Stimulated activated naive B cell treated with anti-CD40 and anti-IgM and Interleukin-4, amounts not matched to agents 10 μg/mL and 1 μg/mL and 100 μg/mL, for 72 hours (primary cell): Measurements from ENCODE around the gene FCRL5.

Source experiments
- ATAC-seq, 2 donors: fragments of 150-1000 bp; cut with Tn5 transposase; replicated peaks; 2 replicates each; pipeline ENCODE4 v1.10.0; 2021; ENCODE audit warnings: moderate library complexity in 1 of 2
- DNase-seq: peaks from one replicate; pipeline ENCODE4 v3.0.0; 2021
- H3K27ac Mint-ChIP-seq: one replicate; pipeline ENCODE4 v1.8.0; 2022; ENCODE audit warnings: mild to moderate bottlenecking, mixed read lengths
- H3K27me3 Mint-ChIP-seq, 2 donors: one replicate each; pipeline ENCODE4 v1.8.0; 2022; ENCODE audit warnings: mixed read lengths in 2 of 2
- H3K36me3 Mint-ChIP-seq, 2 donors: one replicate each; pipeline ENCODE4 v1.8.0; 2022; ENCODE audit warnings: mixed read lengths in 2 of 2, mild to moderate bottlenecking in 1 of 2
- H3K4me1 Mint-ChIP-seq, 2 donors: one replicate each; pipeline ENCODE4 v1.8.0; 2022; ENCODE audit warnings: mixed read lengths in 2 of 2, mild to moderate bottlenecking in 1 of 2
- H3K4me3 Mint-ChIP-seq, 2 donors: one replicate each; pipeline ENCODE4 v1.8.0; 2022; ENCODE audit warnings: mild to moderate bottlenecking in 2 of 2, mixed read lengths in 2 of 2, moderate library complexity in 1 of 2
- H3K9me3 Mint-ChIP-seq, 2 donors: one replicate each; pipeline ENCODE4 v1.8.0; 2022; ENCODE audit warnings: mixed read lengths in 2 of 2, mild to moderate bottlenecking in 1 of 2

Gene FCRL5

GRCh38 chr1:157469752-157470675, 82.3 kb downstream of the FCRL5 start:
- DNase-seq: no peak
- no peak for ATAC-seq
- no peak overlapping the region for H3K27ac Mint-ChIP-seq
- no peaks in the 10 kb centered on the region for H3K9me3 Mint-ChIP-seq
- H3K27me3 Mint-ChIP-seq: peaks cover 6 to 10% of the 10 kb centered on the region in 2 donors
- no peaks in the 10 kb centered on the region for H3K36me3 Mint-ChIP-seq
- H3K4me1 Mint-ChIP-seq: peaks cover 0 to 1% of the 10 kb centered on the region in 2 donors
- H3K4me3 Mint-ChIP-seq: no peak overlapping the region

- Mint-ChIP-seq H3K27me3 (peaks cover 6 to 10% of the 10 kb centered on the region in 2 donors), H3K36me3 (no peaks in the 10 kb centered on the region), H3K27ac (no peak overlapping the region)
These were observed 83.0 kb downstream of the FCRL5 start for GRCh38 chr1:157469300-157469699.

GRCh38 chr1:157466011-157466410, 86.3 kb downstream of the FCRL5 start:
- ATAC-seq: no peak
- no peak for DNase-seq
- Mint-ChIP-seq H3K4me1 (peaks cover 0 to 1% of the 10 kb centered on the region in 2 donors), H3K27me3 (no peaks in the 10 kb centered on the region), H3K36me3 (no peaks in the 10 kb centered on the region), H3K4me3 (no peak overlapping the region), H3K9me3 (no peaks in the 10 kb centered on the region), H3K27ac (no peak overlapping the region)

More at GRCh38 chr1:157469300-157469699, 83.0 kb downstream of the FCRL5 start:
- no peak for DNase-seq
- Mint-ChIP-seq H3K4me1 (peaks cover 0 to 1% of the 10 kb centered on the region in 2 donors), H3K4me3 (no peak overlapping the region), H3K9me3 (no peaks in the 10 kb centered on the region)
- ATAC-seq: no peak
